Umbilical cord (tissue), 2 donors: ENCODE results near the gene MRPL4. TPM values are rescaled to one million over a fixed set of nuclear protein-coding genes. Genes with fewer than 3 reads are reported as not detected.

Experiments
- DNase-seq: peaks from one replicate; pipeline ENCODE4 v3.0.0-alpha.2; 2015; ENCODE audit warnings: low spot score
- total RNA-seq: library from RNA; depleted of rRNA; stranded (reverse); fragments of >200 nt; gene quantifications from one replicate; pipeline ENCODE4 v1.2.3, GENCODE V29; 2014; ENCODE audit warnings: low replicate concordance; ENCODE audit not compliant: insufficient read depth

The MRPL4 gene
- total RNA-seq = 25.8 TPM

DNA sequence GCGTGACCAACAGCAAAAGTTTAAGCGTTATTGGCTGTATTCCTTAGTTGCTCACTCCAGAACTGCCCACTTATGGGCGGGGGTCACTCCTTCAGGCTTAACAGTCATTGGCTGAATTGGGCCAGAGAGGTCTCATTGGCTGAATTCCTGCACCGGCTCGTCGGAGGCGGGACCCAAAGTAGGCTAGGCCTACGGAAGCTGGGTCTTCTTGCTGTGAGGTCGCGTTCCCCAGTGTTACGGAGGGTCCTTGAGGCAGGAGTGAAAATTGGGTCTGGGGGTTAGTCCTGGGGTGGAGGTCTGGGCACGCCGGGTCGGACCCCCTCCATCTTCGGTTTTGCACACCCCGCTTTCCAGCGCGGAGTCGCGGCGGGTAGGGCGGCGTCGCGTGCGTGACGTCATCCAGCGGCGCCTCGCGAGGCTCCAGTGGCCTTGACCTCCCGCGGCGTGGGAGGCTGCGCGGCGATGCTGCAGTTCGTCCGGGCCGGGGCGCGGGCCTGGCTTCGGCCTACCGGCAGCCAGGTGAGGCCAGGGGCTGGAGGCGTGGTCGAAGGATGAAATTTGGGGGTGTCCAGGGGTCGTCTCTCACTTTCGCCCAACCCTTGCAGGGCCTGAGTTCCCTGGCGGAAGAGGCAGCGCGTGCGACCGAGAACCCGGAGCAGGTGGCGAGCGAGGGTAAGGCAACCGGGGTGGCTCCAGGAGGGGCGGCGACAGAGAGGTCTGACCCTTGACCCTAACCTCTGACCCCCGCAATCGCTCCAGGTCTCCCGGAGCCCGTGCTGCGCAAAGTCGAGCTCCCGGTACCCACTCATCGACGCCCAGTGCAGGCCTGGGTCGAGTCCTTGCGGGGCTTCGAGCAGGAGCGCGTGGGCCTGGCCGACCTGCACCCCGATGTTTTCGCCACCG is at the start of gene MRPL4:
Gene MRPL4 (plus strand): TSS at position 423 of the 903 bp plus-strand sequence. CDS start 40 bp downstream, at position 463.
- DNase-seq = peak; percentile 100

DNA sequence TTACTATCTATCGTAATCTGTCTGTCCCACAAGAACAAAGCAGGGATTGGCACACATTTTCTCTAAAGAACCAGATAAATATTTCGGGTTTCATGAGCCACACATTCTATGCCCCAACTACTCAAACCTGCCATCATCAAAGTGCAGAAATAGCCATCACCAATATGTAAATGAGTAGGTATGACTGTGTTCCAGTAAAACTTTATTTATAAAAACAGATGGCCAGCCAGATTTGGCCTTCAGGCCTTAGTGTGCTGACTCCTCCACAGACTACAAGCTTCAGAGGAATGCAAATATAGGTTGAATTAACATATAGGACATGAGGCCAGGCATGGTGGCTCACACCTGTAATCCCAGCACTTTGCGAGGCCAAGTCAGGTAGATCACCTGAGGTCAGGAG is 48.3 kb upstream of the MRPL4 start:
- DNase-seq = no peak

DNA sequence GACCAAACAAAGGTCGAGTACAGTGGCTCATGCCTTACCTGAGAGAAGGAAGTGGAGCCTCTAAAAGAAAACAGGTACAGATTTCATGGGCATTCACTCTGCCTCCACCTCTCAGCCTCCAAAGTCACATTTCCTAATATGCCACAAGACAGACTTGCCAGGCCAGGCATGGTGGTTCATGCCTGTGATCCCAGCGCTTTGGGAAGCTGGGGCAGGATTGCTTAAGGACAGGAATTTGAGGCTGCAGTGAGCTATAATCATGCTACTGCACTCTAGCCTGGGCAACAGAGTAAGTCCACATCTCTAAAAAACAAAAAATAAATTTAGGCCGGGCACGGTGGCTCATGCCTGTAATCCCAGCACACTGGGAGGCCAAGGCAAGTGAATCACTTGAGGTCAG is 46.4 kb upstream of the MRPL4 start:
- DNase-seq = no peak

DNA sequence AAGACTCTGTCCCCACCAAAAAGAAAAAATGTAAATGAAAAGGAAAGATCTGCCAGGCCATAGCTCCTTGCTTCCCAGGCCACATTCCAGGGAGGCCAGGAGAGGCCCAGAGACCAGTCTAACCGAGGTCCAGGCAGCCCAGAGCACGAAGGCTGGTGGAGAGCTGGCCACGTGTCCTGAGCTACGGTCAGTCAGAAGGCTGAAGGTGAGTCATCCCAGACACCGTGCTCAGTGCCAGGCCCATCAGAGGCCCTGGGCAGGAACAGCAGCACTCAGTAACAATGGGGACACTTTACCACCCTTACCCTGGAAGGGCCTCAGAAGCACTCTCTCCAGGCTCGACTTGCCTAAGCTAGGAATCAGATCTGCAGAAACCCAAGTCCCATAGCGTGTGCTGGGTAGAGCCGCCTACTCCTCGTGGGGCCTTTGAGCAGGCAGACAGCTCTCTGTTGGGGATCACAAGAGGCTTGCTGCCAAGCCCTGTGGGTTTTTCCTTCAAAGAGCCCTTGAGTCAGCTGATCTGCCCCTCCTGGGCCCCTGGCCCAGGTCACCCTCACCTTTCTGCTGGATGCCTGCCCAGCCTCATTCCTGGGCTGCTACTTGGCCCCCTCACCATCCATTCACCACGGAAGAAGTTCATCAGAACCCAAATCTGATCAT is 45.7 kb upstream of the MRPL4 start:
- peak; percentile 33 for DNase-seq

DNA sequence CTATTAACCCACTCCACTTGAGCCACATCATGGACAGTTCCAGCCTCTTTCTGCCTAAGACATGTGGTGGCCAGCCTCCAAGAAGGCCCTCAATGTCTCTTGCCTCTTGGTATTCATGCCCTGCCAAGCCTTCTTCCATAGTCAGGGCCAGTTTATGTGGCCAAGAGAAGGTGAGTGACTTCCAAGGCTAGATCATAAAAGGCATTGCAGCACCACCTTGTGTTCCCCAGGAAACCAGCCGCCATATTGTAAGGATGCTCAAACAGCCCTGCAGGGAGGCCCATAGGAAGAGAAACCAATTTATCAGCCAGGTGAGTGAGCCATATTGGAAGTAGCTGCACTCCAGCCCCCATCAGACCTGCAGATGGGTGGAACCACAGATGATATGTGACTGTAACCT is 45.0 kb upstream of the MRPL4 start:
- no peak for DNase-seq

DNA sequence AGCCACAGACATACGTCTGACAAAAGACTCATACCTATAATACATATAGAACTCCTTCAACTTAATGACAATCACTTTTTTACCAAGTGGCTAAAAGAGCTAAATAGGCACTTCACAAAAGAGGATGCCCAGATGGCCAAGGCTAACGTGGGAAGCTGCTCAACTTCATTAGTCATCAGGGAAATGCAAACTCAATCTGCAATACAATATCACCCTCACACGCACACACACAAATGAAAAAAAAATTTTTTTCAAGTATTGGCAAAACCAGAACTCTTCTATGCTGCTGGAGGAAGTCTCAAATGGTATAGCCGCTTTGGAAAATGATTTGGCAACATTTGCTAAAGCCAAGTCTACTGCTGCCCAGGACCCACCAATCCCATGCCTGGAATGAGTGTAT is 42.7 kb upstream of the MRPL4 start:
- DNase-seq = no peak

DNA sequence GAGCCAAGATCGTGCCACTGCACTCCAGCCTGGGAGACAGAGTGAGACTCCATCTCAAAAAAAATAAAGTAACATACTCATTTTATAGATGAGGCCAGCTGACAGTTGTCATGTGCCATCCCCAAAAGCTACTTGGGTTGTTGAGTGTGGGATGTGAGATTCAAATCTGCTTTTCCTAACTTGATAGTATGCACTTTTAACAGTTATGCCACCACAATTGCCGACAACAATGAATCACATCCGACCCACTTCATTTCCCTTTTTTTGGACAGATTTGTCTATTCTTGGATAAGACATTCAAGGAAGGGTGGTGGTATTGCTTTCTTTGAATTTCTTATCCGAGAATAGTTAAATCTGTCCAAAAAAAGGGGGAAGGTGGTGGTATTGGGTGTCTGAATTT is 41.0 kb upstream of the MRPL4 start:
- no peak for DNase-seq

DNA sequence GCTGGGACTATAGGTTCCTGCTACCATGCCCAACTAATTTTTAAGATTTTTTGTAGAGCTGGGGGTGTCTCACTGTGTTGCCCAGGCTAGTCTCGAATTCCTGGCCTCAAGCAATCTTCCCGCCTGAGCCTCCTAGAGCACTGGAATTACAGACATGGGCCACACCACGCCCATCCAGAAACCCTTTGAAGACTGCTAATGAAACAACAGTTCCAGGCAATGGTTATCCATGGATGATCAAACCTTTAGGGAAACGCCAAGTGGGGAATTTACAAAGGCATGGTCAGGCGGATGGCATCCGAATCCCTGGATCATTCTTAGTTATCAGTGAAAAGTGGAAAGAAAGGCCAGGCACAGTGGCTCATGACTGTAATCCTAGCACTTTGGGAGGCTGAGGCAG is 40.3 kb upstream of the MRPL4 start:
- DNase-seq = no peak

DNA sequence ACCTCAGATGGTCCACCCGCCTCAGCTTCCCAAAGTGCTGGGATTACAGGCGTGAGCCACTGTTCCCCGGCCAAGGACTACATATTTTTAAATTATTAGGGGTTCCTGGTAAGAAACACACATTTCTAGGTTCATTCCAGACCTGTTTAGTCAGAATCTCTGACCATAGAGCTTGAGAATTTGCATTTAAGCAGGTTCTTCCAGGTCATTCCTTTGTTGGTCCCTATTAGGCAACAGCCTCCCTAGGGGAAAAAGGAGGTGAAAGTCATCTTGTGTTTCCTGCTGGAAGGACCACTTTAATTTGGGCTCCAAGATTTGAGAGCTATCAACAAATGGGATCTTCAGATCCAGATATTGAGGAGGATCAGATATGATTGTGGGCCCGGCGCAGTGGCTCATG is 37.2 kb upstream of the MRPL4 start:
- no peak for DNase-seq

DNA sequence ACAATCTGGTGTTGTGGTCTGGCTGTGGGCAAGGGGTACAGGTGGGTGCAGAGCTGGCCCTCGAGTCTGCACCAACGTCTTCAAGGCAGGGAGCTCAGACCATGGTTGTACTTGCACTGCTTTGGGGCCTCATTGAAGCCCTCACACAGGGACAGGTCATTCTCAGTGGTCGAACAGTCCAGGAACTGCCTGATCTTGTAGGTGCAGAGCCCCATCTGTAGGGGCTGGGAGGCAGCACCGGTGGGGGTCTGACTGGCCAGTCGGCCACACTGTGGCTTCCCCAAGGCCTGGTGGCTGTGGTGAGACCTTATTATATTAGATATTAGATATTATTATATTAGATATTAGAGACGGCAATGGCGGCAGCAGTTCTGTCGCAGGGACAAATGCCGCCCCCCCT is 34.9 kb upstream of the MRPL4 start:
- DNase-seq = no peak

DNA sequence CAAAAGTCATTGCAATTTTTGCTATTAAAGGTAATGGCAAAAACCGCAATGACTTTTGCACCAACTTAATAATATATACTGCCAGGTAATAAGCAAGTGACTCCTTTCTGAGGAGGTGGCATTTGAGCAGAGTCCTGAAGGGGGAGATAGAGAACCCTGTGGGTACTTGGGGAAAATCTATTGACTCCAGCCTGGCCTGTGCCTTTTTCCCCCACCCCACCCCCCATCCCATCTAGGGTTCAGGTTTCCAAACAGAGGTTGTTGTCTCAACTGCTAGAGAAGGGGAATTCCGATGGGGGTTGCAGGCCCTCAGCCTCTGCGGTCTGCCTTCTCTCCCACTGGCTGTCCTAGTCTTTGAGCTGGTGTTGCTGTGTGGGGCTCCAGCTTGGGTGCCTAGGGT is 32.3 kb upstream of the MRPL4 start:
- no peak for DNase-seq

DNA sequence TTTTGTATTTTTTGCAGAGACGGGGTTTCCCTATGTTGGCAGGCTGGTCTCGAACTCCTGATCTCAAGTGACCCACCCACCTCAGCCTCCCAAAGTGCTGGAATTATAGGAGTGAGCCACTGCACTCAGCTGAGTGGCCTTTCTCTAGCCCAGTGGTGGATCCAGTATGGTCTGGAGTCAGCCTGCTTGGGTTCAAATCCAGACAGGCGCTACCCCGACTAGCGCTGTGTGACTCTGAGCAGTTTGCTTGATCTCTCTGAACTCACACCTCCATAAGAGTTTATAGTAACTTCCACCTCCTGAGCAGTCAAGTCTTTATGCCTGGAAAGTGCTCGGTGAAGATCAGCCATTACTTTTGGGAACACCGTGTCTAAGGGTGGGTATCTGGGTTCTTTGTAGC is 31.3 kb upstream of the MRPL4 start:
- DNase-seq = no peak

DNA sequence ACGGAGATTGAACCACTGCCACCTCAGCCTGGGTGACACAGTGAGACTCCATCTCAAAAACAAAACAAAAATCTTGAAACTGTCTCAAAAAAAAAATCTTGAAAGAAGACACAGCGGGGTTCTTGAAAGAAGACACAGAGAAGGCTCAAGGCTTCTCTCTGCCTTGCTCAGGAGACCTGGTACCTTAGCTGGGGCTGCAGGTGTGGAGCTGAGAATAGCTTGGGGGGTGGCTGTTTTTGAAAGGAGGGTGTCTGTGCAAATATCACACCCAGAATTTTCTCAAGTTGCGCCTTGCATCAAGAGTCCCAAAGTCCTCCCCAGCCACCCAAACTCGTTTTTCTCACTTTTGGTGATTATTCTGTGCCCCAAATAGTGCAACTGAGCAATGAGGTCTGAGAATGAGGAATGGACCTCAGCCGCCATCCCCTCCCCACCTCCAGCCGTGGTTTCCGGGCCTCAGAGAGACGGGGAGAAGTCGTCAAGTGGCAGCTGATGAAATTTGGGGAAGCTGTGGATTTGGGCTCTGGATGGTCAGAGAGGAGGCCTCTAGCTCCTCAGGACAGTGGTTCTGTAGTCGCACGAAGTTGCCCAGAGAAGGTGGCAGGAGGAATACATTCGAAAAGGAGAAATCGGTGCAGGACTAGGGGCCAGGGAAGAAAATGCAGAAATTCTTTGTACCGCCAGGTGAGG is 29.7 kb upstream of the MRPL4 start:
- DNase-seq = no peak

DNA sequence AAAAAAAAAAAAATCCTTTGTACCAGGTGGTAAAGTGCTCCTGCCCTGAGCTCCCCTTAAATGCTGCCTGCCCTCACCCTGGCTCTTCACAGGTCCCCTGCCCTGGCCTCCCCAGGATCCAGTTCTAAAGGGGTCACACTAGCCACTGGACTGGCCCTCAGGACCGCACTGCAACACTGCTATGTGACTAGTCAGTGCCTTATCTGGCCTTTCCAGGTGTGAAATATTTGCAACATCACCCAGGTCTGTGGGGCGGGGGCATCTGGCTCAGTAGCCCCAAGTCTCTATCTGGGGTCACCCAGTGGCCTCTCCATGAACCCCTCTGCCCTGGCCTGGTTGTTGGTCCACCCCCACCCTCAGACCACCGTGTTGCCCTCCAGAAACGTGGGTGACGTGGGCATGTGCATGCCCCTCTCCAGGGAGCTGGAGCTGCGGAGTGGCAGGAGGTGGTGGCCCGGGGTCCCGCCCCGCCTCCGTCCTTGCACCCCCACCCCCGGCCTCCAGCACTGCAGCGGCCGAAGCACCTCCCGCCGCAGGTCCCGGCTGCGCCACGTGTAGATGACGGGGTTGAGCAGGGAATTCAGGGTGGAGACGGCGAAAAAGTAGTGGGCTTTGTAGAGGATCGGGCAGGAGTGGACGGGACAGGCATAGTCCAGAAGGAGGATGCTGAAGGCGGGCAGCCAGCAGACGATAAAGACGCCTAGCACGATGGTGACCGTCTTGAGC is 28.4 kb upstream of the MRPL4 start:
- DNase-seq = no peak

DNA sequence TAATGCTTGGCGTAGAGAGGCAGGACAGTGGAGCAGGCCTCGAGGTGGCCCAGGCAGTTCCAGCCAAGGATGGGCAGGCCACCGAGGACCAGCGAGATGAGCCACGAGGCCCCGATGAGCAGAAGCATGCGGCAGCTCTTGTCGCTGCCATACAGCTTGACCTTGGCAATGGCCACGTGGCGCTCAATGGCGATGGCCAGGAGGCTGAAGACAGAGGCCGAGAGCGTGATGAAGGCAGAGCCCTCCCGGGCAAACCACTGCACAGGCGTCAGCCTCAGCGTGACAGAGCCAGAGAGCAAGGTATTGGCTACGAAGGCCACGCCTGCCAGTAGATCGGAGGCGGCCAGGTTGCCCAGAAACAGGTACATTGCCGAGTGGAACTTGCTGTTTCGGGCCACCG is 27.7 kb upstream of the MRPL4 start:
- DNase-seq = no peak

DNA sequence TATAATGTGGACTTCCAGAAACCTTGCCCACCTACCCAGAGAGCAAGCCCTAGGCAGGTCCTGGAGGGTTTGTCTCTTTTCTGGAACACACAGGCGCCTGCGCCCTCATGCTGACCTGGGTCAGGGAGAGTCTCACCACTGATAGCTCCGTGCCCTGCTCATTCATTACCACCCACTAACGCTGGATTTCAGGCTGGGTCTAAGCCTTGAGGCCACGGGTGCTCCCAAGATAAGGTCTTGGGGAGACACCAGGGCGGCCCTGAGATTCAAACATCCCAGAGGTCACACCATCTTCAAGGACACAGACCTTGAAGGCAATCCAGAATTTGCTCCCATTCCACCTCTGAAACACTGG is 26.0 kb upstream of the MRPL4 start:
- no peak for DNase-seq

DNA sequence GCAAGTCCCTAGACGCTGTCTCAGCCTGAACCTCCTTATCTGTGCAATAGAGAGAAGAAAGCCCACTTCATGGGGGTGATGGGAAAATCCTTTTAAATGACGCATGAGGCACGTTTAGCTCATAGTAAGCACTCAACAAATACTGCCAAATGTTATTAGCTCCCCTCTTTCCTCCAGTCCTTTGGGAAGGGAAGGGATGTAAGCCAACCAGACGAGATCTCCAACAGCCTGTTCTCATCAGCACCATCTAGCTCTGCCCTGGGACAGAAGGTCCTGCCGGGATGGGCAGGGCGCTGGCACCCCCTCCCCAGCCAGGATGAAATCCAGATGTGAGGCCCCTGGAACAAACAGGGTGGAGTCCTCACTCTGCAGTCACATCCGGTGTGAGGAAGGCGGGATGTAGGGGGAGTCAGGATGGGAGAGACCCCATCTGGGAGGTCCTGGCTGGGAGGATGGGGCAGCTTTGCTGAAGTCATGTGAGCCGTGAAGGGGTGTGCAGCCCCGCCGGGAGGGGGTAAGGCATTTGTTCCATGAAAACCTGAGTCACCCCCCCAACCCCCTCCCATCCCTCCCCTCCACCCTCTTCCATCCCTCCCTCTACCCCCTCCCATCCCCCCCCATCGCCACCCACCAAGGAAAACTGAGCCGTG is 25.5 kb upstream of the MRPL4 start:
- peak; percentile 96 for DNase-seq

DNA sequence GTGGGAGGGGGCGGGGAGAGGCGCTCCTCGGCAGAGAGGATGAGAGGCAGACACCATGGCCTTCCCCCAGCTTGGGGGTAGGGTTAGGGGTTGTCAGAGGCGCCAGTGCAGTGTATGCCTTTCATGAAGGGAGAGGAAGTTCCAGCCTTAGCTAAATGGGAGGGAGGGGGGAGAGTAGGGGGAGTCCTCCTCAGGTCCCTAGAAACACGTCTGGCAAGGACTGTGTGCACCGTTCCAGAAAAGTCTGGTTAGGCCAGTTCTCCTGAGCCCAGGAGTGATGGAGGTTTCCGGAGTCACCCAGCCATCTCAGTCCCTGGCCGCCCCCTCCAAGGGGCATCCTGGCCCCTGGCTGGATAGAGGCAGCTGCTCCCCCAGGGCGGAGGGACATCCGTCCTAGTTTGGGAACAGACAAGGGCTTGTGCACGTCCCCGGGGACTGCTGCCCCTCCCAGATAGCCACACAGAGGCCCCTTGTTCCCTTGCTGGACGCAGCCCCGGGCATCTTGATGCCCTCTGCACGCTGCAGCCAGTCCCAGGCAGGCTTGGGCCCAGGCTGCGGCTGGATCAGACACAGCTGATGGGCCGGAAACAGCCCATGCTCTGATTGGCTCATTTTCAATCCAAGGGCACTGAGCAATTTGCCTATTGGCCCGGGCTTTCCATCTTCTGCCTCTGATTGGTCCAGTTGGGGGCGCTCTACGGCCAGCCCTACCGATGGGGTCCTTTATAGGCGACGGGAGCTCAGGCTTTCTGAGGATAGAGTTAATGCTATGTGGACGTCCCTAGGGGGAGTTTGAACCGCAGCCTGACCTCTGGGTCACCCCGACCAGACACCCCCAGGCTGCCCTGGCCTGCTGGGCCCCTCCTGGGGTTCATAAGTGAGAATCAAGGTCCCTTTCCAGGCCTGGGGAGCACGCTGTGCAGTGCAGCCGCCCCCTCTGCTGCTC is 24.7 kb upstream of the MRPL4 start:
- peak; percentile 79 for DNase-seq

DNA sequence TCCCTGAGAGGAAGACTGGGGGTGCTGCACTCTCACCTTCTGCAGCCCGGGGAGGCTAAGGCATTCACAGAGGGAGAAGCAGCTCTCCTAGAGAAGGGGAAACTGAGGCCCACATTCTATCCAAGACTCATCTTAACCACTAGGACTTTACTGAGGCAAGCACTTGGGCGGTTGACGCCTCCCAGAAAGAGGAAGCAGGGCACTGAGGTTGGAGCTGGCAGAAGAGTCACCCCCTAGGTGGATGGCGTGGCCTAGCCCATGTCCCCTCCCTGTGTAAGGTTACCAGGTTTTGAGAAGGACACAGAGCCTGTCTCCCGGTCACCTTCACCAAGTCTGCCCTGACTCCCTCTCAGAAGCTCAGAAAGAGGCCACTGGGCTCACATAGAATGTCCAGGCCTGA is 23.6 kb upstream of the MRPL4 start:
- no peak for DNase-seq

DNA sequence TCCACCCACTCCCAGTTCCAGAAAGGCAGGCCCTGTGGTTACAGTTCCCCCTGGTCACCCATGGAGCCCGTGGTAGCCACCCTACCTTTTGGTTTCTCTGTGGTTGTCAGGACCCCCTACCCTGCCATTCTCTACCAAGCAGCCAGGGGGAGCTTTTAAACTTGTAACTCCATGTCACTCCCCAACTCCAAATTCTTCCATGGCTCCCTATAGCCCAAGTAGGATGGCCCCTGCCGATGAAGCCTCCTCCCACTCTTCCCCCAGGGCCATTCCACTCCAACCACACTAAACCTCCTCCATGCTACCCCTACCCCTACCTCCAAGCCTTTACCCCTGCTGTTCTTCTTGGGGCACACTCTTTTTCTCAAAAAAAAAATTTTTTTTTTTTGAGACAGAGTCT is 23.1 kb upstream of the MRPL4 start:
- no peak for DNase-seq
